HCT116 (cell line): Measurements from ENCODE around the gene PTGIR. TPM values are rescaled to one million over a fixed set of nuclear protein-coding genes. Genes with fewer than 3 reads are reported as not detected.

ENCODE experiments used
- ATAC-seq: fragments of 200-7000 bp; cut with Tn5 transposase; 2 replicates; pipeline ENCODE4 v1.9.1; 2020; ENCODE audit warnings: mild to moderate bottlenecking, moderate library complexity
- BruUV-seq: library from RNA; stranded (reverse); fragments of 400-500 nt; replicated peaks from 2 replicates; lab custom pipeline; 2021; lab: Mats Ljungman, UMichigan
- CTCF ChIA-PET: fragments of 300-600 bp; sonication (Branson Sonifier 250); formaldehyde crosslinking; loops from one replicate; lab custom pipeline; 2021; ENCODE audit warnings: antibody characterized with exemption; lab: Charles Lee
- POLR2A ChIA-PET: fragments of 300-600, 350-600 bp; sonication (Branson Sonifier 250); formaldehyde crosslinking; loops from one replicate; lab custom pipeline; 2021; ENCODE audit warnings: antibody characterized with exemption; lab: Charles Lee
- RAD21 ChIA-PET, 2 experiments: fragments of 300-600 bp; sonication (Branson Sonifier 250); formaldehyde crosslinking; loops; one replicate each; lab custom pipeline; 2023; ENCODE audit warnings: low total read pairs in 2 of 2; ENCODE audit not compliant: uncharacterized antibody in 2 of 2, unreplicated experiment in 2 of 2, low non-redundant PET in 1 of 2; lab: Charles Lee
- DNase-seq: peaks from one replicate; pipeline ENCODE4 v3.0.0-alpha.2; 2010; ENCODE audit warnings: low read depth, low spot score
- H2AFZ ChIP-seq: fragments of 200-600 bp; shearing (Covaris generic), sonication (generic); 2 replicates; pipeline ENCODE4 v1.6.1; 2017; ENCODE audit warnings: low read depth, mixed run types, mixed read lengths, antibody characterized with exemption, low read length; ENCODE audit not compliant: poor library complexity, severe bottlenecking
- H3K27ac ChIP-seq: 2 replicates; pipeline ENCODE4 v1.5.1; 2012; ENCODE audit warnings: low read depth, low read length
- H3K27me3 ChIP-seq: fragments of 200-600 bp; sonication (generic); 2 replicates; pipeline ENCODE4 v1.6.1; 2016; ENCODE audit warnings: mixed run types, low read length, mixed read lengths; ENCODE audit not compliant: insufficient read depth
- H3K36me3 ChIP-seq, 2 experiments: fragments of 200-500 bp in 1 of 2; fragments of 200-600 bp in 1 of 2; sonication (Bioruptor generic) in 1 of 2; sonication (generic) in 1 of 2; 2 replicates each; pipeline versions ENCODE4 v1.5.1 to v1.6.1; 2014 to 2016; ENCODE audit warnings: low read length in 2 of 2, inconsistent platforms in 1 of 2, mixed read lengths in 1 of 2, mixed run types in 1 of 2; ENCODE audit not compliant: insufficient read depth in 2 of 2, control insufficient read depth in 1 of 2
- H3K4me1 ChIP-seq, 2 experiments: fragments of 200-600 bp in 1 of 2; sonication (generic) in 1 of 2; 2 replicates each; pipeline versions ENCODE4 v1.5.1 to v1.6.1; 2012 to 2017; ENCODE audit warnings: low read length in 2 of 2, inconsistent platforms in 1 of 2, mild to moderate bottlenecking in 1 of 2, mixed read lengths in 1 of 2, mixed run types in 1 of 2, moderate library complexity in 1 of 2; ENCODE audit not compliant: insufficient read depth in 2 of 2, control insufficient read depth in 1 of 2
- H3K4me2 ChIP-seq: fragments of 200-600 bp; sonication (generic); 2 replicates; pipeline ENCODE4 v1.6.1; 2017; ENCODE audit warnings: mixed run types, low read length, mixed read lengths
- H3K4me3 ChIP-seq, 2 experiments: fragments of 200-600 bp in 1 of 2; sonication (generic) in 1 of 2; replicated peaks in 1 of 2; 2 replicates each; pipeline ENCODE4 v1.5.1; 2011 to 2016; ENCODE audit warnings: low read length in 2 of 2, control low read depth in 1 of 2, low read depth in 1 of 2, mild to moderate bottlenecking in 1 of 2, mixed read lengths in 1 of 2, mixed run types in 1 of 2
- H3K79me2 ChIP-seq: fragments of 200-600 bp; sonication (generic); 2 replicates; pipeline ENCODE4 v1.6.1; 2017; ENCODE audit warnings: mild to moderate bottlenecking, mixed run types, low read length, moderate library complexity, mixed read lengths; ENCODE audit not compliant: insufficient read depth
- H3K9ac ChIP-seq: fragments of 200-600 bp; sonication (generic); 2 replicates; pipeline ENCODE4 v1.6.1; 2016; ENCODE audit warnings: low read length, mixed read lengths
- H3K9me2 ChIP-seq: fragments of 200-600 bp; sonication (generic), shearing (Covaris generic); 2 replicates; pipeline ENCODE4 v1.6.1; 2017; ENCODE audit warnings: mixed run types, mild to moderate bottlenecking, moderate library complexity; ENCODE audit not compliant: insufficient read depth
- H3K9me3 ChIP-seq, 2 experiments: fragments of 200-500 bp in 1 of 2; fragments of 200-600 bp in 1 of 2; sonication (Bioruptor generic) in 1 of 2; sonication (generic) in 1 of 2; 2 replicates each; pipeline ENCODE4 v1.6.1; 2014 to 2017; ENCODE audit warnings: low read length in 2 of 2, mixed read lengths in 2 of 2, inconsistent platforms in 1 of 2, low read depth in 1 of 2, mild to moderate bottlenecking in 1 of 2, mixed run types in 1 of 2, moderate library complexity in 1 of 2; ENCODE audit not compliant: control insufficient read depth in 1 of 2, insufficient read depth in 1 of 2
- H4K20me1 ChIP-seq: fragments of 200-600 bp; sonication (generic), shearing (Covaris generic); 2 replicates; pipeline ENCODE4 v1.6.1; 2017; ENCODE audit warnings: mixed run types, mild to moderate bottlenecking, moderate library complexity; ENCODE audit not compliant: insufficient read depth
- ATF3 ChIP-seq: IDR thresholded peaks from 2 replicates; pipeline ENCODE4 v1.6.1; 2012
- CBX3 ChIP-seq: IDR thresholded peaks from 2 replicates; pipeline ENCODE4 v1.6.1; 2012; ENCODE audit warnings: low read depth
- CEBPB ChIP-seq: IDR thresholded peaks from 2 replicates; pipeline ENCODE4 v1.6.1; 2012; ENCODE audit warnings: low read depth
- CTCF ChIP-seq, 3 experiments: fragments of 200-600 bp in 1 of 3; sonication (generic) in 1 of 3; IDR thresholded peaks in 2 of 3; conservative IDR thresholded peaks in 1 of 3; 2 replicates each; pipeline ENCODE4 v1.5.1; 2012 to 2017; ENCODE audit warnings: low read depth in 2 of 3, low read length in 2 of 3, antibody characterized with exemption in 1 of 3, borderline replicate concordance in 1 of 3, control low read depth in 1 of 3, mild to moderate bottlenecking in 1 of 3, mixed read lengths in 1 of 3, mixed run types in 1 of 3, moderate library complexity in 1 of 3; ENCODE audit not compliant: insufficient read depth in 1 of 3
- EGR1 ChIP-seq: IDR thresholded peaks from 2 replicates; pipeline ENCODE4 v1.6.1; 2012; ENCODE audit warnings: low read depth
- ELF1 ChIP-seq: IDR thresholded peaks from 2 replicates; pipeline ENCODE4 v1.6.1; 2012; ENCODE audit warnings: low read depth, borderline replicate concordance
- EZH2 ChIP-seq: fragments of 200-600 bp; sonication (generic); IDR thresholded peaks from 2 replicates; pipeline ENCODE4 v1.6.1; 2017; ENCODE audit warnings: antibody characterized with exemption, mixed run types
- MAX ChIP-seq: IDR thresholded peaks from 2 replicates; pipeline ENCODE4 v1.6.1; 2012
- POLR2AphosphoS5 ChIP-seq: IDR thresholded peaks from 2 replicates; pipeline ENCODE4 v1.6.1; 2011; ENCODE audit warnings: mild to moderate bottlenecking, low read depth, low read length, moderate library complexity
- REST ChIP-seq: IDR thresholded peaks from 2 replicates; pipeline ENCODE4 v1.6.1; 2012; ENCODE audit warnings: low read depth
- SIN3A ChIP-seq: IDR thresholded peaks from 2 replicates; pipeline ENCODE4 v1.6.1; 2012; ENCODE audit warnings: low read depth
- SRF ChIP-seq: IDR thresholded peaks from 2 replicates; pipeline ENCODE4 v1.6.1; 2012; ENCODE audit warnings: low read depth
- TCF7L2 ChIP-seq: IDR thresholded peaks from 2 replicates; pipeline ENCODE4 v1.7.0; 2011; ENCODE audit warnings: borderline replicate concordance, inconsistent platforms; ENCODE audit not compliant: insufficient read depth, insufficient read length; ENCODE audit errors: extremely low read depth
- YY1 ChIP-seq: IDR thresholded peaks from 2 replicates; pipeline ENCODE4 v1.6.1; 2011; ENCODE audit warnings: low read length, low read depth, moderate library complexity, mild to moderate bottlenecking; ENCODE audit not compliant: insufficient replicate concordance; ENCODE audit errors: extremely low read depth
- ZBTB33 ChIP-seq: IDR thresholded peaks from 2 replicates; pipeline ENCODE4 v1.6.1; 2011; ENCODE audit warnings: mild to moderate bottlenecking, low read length, moderate library complexity; ENCODE audit not compliant: insufficient replicate concordance; ENCODE audit errors: extremely low read depth
- ZNF274 ChIP-seq: fragments of 200-500 bp; sonication (Bioruptor generic); IDR thresholded peaks from 2 replicates; pipeline ENCODE4 v1.6.1; 2014; ENCODE audit warnings: mild to moderate bottlenecking, low read depth, low read length, inconsistent platforms
- intact Hi-C: fragments of 100-400 bp; cut with micrococcal nuclease; formaldehyde crosslinking; loops from 2 replicates; pipeline ENCODE4 v1.10.0; 2022
- total RNA-seq: library from RNA; stranded (reverse); gene quantifications from one replicate; pipeline ENCODE4 v1.2.1, GENCODE V29; 2021; ENCODE audit not compliant: unreplicated experiment

The PTGIR gene
- total RNA-seq, 1 experiment from 2014 or later, result not detected

GRCh38 chr19:46620267-46620666, 4.6 kb downstream of the PTGIR start:
- CTCF ChIA-PET, result no interaction called here
- POLR2A ChIA-PET, result no interaction called here
- no peak overlapping the region for H3K4me2 ChIP-seq
- no peak for TF ChIP-seq EZH2
- no peak for TF ChIP-seq ZNF274
- no peak for TF ChIP-seq CBX3
- no peak for TF ChIP-seq CEBPB
- TF ChIP-seq POLR2AphosphoS5, result no peak
- no peak for TF ChIP-seq TCF7L2
- no peak for TF ChIP-seq REST
- TF ChIP-seq ZBTB33, result no peak
- TF ChIP-seq CTCF (IDR thresholded peaks at IDR 0.05 in 2 of 3, conservative IDR thresholded peaks at IDR 0.05 in 1 of 3; ENCODE audit: borderline replicate concordance in 1 of 3, insufficient read depth in 1 of 3, low read depth in 2 of 3, low read length in 2 of 3), result no peak
- no peak for TF ChIP-seq ATF3
- no peak for TF ChIP-seq SIN3A
- TF ChIP-seq SRF, result no peak
- no peak for TF ChIP-seq ELF1
- TF ChIP-seq EGR1, result no peak
- no peak for TF ChIP-seq MAX
- no peak for TF ChIP-seq YY1
- H3K36me3 ChIP-seq, result no peaks in the 10 kb centered on the region
- RAD21 ChIA-PET, result interaction anchor here in 1 of 2 experiments (1.3 kb wide), 1 partner anchor 41 kb away, joined by 3 read pairs; the partner anchor contains the start of gene DACT3
- no peaks in the 10 kb centered on the region for H4K20me1 ChIP-seq
- H3K9me3 ChIP-seq, result no peaks in the 10 kb centered on the region
- BruUV-seq, result no TSS peak
- H3K9ac ChIP-seq, result no peak overlapping the region
- no peaks in the 10 kb centered on the region for H3K79me2 ChIP-seq
- no peak for DNase-seq
- H2AFZ ChIP-seq, result no peak overlapping the region
- intact Hi-C loops, result no loop called here
- peaks cover 0 to 23% of the 10 kb centered on the region in 2 experiments; a peak in 3 of 4 replicates for H3K4me1 ChIP-seq
- no peaks in the 10 kb centered on the region for H3K9me2 ChIP-seq
- H3K27me3 ChIP-seq, result no peaks in the 10 kb centered on the region
- ATAC-seq, result no peak
- H3K4me3 ChIP-seq, result no peak overlapping the region
- H3K27ac ChIP-seq, result no peak overlapping the region
